Astrocyte (in vitro differentiated cells and primary cell): Measurements from ENCODE around the gene CDKAL1. TPM values are rescaled to one million over a fixed set of nuclear protein-coding genes. Genes with fewer than 3 reads are reported as not detected.

ENCODE experiments used
- DNase-seq: peaks from one replicate; pipeline ENCODE4 v3.0.0-alpha.2; 2010; ENCODE audit warnings: low read depth
- FAIRE-seq: peaks from 2 replicates; lab custom pipeline; 2011; peaks lifted over from hg19 to GRCh38; lab: Jason Lieb, UNC
- H2AFZ ChIP-seq: 2 replicates; pipeline ENCODE4 v1.6.0; 2012; ENCODE audit warnings: low read depth, low read length, inconsistent platforms
- H3K27ac ChIP-seq: 2 replicates; pipeline ENCODE4 v1.5.1; 2011; ENCODE audit warnings: low read depth, low read length, inconsistent platforms
- H3K27me3 ChIP-seq: 2 replicates; pipeline ENCODE4 v1.6.0; 2011; ENCODE audit warnings: low read length, inconsistent platforms; ENCODE audit not compliant: insufficient read depth
- H3K36me3 ChIP-seq: 2 replicates; pipeline ENCODE4 v1.5.1; 2011; ENCODE audit warnings: low read length, inconsistent platforms; ENCODE audit not compliant: insufficient read depth
- H3K4me1 ChIP-seq: 2 replicates; pipeline ENCODE4 v1.5.1; 2011; ENCODE audit warnings: low read length, inconsistent platforms; ENCODE audit not compliant: insufficient read depth
- H3K4me2 ChIP-seq: 2 replicates; pipeline ENCODE4 v1.6.0; 2012; ENCODE audit warnings: low read length, inconsistent platforms
- H3K4me3 ChIP-seq: 2 replicates; pipeline ENCODE4 v1.5.1; 2011; ENCODE audit warnings: low read depth, mild to moderate bottlenecking, low read length, inconsistent platforms; ENCODE audit not compliant: insufficient read depth
- H3K79me2 ChIP-seq: 2 replicates; pipeline ENCODE4 v1.6.0; 2012; ENCODE audit warnings: mild to moderate bottlenecking, low read length, inconsistent platforms; ENCODE audit not compliant: insufficient read depth
- H3K9ac ChIP-seq: 2 replicates; pipeline ENCODE4 v1.6.0; 2012; ENCODE audit warnings: mild to moderate bottlenecking, low read length, inconsistent platforms
- H3K9me3 ChIP-seq: 2 replicates; pipeline ENCODE4 v1.5.1; 2012; ENCODE audit warnings: low read depth, mild to moderate bottlenecking, low read length, inconsistent platforms; ENCODE audit not compliant: insufficient read depth
- H4K20me1 ChIP-seq: 2 replicates; pipeline ENCODE4 v1.6.0; 2012; ENCODE audit warnings: low read length, inconsistent platforms; ENCODE audit not compliant: insufficient read depth
- H3K27ac Mint-ChIP-seq: one replicate; pipeline ENCODE4 v1.8.0; 2021; ENCODE audit warnings: mild to moderate bottlenecking, mixed read lengths; ENCODE audit not compliant: unreplicated experiment
- H3K27me3 Mint-ChIP-seq: one replicate; pipeline ENCODE4 v1.8.0; 2021; ENCODE audit warnings: low read depth, mixed read lengths; ENCODE audit not compliant: unreplicated experiment
- H3K36me3 Mint-ChIP-seq: one replicate; pipeline ENCODE4 v1.8.0; 2021; ENCODE audit warnings: low read depth, mixed read lengths; ENCODE audit not compliant: unreplicated experiment
- H3K4me1 Mint-ChIP-seq: one replicate; pipeline ENCODE4 v1.8.0; 2021; ENCODE audit warnings: low read depth, mixed read lengths; ENCODE audit not compliant: unreplicated experiment
- H3K4me3 Mint-ChIP-seq: one replicate; pipeline ENCODE4 v1.8.0; 2021; ENCODE audit warnings: mild to moderate bottlenecking, moderate library complexity, mixed read lengths; ENCODE audit not compliant: unreplicated experiment
- H3K9me3 Mint-ChIP-seq: one replicate; pipeline ENCODE4 v1.8.0; 2021; ENCODE audit warnings: mild to moderate bottlenecking, mixed read lengths; ENCODE audit not compliant: unreplicated experiment
- CTCF ChIP-seq: IDR thresholded peaks from 2 replicates; pipeline ENCODE4 v1.5.1; 2011; ENCODE audit warnings: low read depth, mild to moderate bottlenecking, inconsistent platforms, low read length, moderate library complexity; ENCODE audit not compliant: insufficient read depth
- EZH2 ChIP-seq: IDR thresholded peaks from 2 replicates; pipeline ENCODE4 v1.6.1; 2012; ENCODE audit warnings: mild to moderate bottlenecking, low read length, inconsistent platforms; ENCODE audit not compliant: insufficient read depth
- total RNA-seq: library from RNA; stranded (reverse); gene quantifications from 2 replicates; pipeline ENCODE4 v1.2.1, GENCODE V29; 2021

The CDKAL1 gene
- total RNA-seq, 1 donor from 2014 or later = 13.7 TPM

GRCh38 chr6:20678831-20679352 is 144.6 kb downstream of the CDKAL1 start:
- Histone ChIP-seq H3K79me2 (no peaks in the 10 kb centered on the region), H3K4me2 (no peak overlapping the region), H3K4me1 (no peaks in the 10 kb centered on the region), H4K20me1 (no peaks in the 10 kb centered on the region), H3K36me3 (no peaks in the 10 kb centered on the region), H3K9me3 (no peaks in the 10 kb centered on the region), H3K4me3 (no peak overlapping the region), H3K27ac (no peak overlapping the region), H3K27me3 (no peaks in the 10 kb centered on the region), H3K9ac (no peak overlapping the region), H2AFZ (no peak overlapping the region)
- TF ChIP-seq CTCF (no peak), EZH2 (no peak)
- FAIRE-seq (no peak), DNase-seq (no peak)
- no peaks in the 10 kb centered on the region for H3K27me3 Mint-ChIP-seq
- H3K27ac Mint-ChIP-seq = no peak overlapping the region
- no peaks in the 10 kb centered on the region for H3K36me3 Mint-ChIP-seq
- H3K4me3 Mint-ChIP-seq = no peak overlapping the region
- H3K9me3 Mint-ChIP-seq = no peaks in the 10 kb centered on the region
- no peaks in the 10 kb centered on the region for H3K4me1 Mint-ChIP-seq

GRCh38 chr6:20680697-20681165 is 146.5 kb downstream of the CDKAL1 start:
- Mint-ChIP-seq H3K4me1 (no peaks in the 10 kb centered on the region), H3K4me3 (no peak overlapping the region), H3K27ac (no peak overlapping the region), H3K36me3 (no peaks in the 10 kb centered on the region), H3K27me3 (no peaks in the 10 kb centered on the region), H3K9me3 (no peaks in the 10 kb centered on the region)
- no peak overlapping the region for H3K4me3 ChIP-seq
- FAIRE-seq = no peak
- H4K20me1 ChIP-seq = no peaks in the 10 kb centered on the region
- no peak overlapping the region for H3K27ac ChIP-seq
- no peak overlapping the region for H3K9ac ChIP-seq
- H3K4me1 ChIP-seq = no peaks in the 10 kb centered on the region
- no peak overlapping the region for H3K4me2 ChIP-seq
- no peak overlapping the region for H2AFZ ChIP-seq
- H3K27me3 ChIP-seq = no peaks in the 10 kb centered on the region
- no peak for DNase-seq
- H3K9me3 ChIP-seq = no peaks in the 10 kb centered on the region
- no peaks in the 10 kb centered on the region for H3K36me3 ChIP-seq
- no peak for TF ChIP-seq EZH2
- no peak for TF ChIP-seq CTCF
- no peaks in the 10 kb centered on the region for H3K79me2 ChIP-seq

GRCh38 chr6:20681243-20681684 is 147.0 kb downstream of the CDKAL1 start:
- Mint-ChIP-seq H3K4me1 (no peaks in the 10 kb centered on the region), H3K27me3 (no peaks in the 10 kb centered on the region), H3K9me3 (no peaks in the 10 kb centered on the region), H3K4me3 (no peak overlapping the region), H3K36me3 (no peaks in the 10 kb centered on the region), H3K27ac (no peak overlapping the region)
- H3K9ac ChIP-seq = no peak overlapping the region
- no peaks in the 10 kb centered on the region for H4K20me1 ChIP-seq
- TF ChIP-seq CTCF = no peak
- TF ChIP-seq EZH2 = no peak
- no peaks in the 10 kb centered on the region for H3K9me3 ChIP-seq
- H3K4me3 ChIP-seq = no peak overlapping the region
- no peaks in the 10 kb centered on the region for H3K27me3 ChIP-seq
- DNase-seq (no peak), FAIRE-seq (no peak)
- H3K4me1 ChIP-seq = no peaks in the 10 kb centered on the region
- no peak overlapping the region for H3K4me2 ChIP-seq
- H3K79me2 ChIP-seq = peaks cover 2% of the 10 kb centered on the region
- no peak overlapping the region for H2AFZ ChIP-seq
- no peaks in the 10 kb centered on the region for H3K36me3 ChIP-seq
- no peak overlapping the region for H3K27ac ChIP-seq
